ENCODE measurements around the gene KIF21A. TPM values are rescaled to one million over a fixed set of nuclear protein-coding genes. Genes with fewer than 3 reads are reported as not detected.

KIF21A gene
- total and polyA plus RNA-seq, 2 donors (not counting 1 experiment from before 2014, with no cell fraction given) = 2.5 to 5.9 TPM

DNA sequence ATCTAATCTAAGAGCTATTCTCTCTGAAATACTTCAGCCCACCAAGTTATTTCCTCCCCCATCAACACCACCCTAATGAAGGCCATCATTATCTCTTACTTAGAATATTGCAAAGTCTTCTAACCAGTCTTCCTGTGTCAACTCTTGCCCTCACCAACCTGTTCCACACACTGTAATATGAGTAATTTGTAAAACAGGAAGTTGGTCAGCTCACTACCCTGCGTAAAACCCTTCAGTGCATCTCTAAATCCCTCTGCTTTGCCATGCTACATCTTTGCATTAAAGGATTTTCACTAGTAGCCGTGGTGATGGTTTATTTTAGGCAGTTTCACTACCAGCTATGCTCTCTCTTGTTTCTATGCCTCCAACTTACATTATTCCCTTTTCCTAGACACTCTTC, 70.0 kb downstream of the KIF21A start:
- H2AFZ ChIP-seq (ENCODE audit: low read length) = no peak overlapping the region
- no peaks in the 10 kb centered on the region for H3K9me3 ChIP-seq (ENCODE audit: control insufficient read depth, insufficient read depth, low read depth, low read length)
- no peak overlapping the region for H3K9ac ChIP-seq (ENCODE audit: insufficient read depth, low read length)
- H3K4me3 ChIP-seq (replicated peaks in 1 of 4; ENCODE audit: control extremely low read depth in 1 of 4, insufficient read depth in 1 of 4, low read depth in 3 of 4, low read length in 4 of 4) = no peak overlapping the region
- no peak overlapping the region for H3K27ac ChIP-seq (ENCODE audit: insufficient read depth, low read length)
- no peak for DNase-seq (ENCODE audit: low read depth in 2 of 2)
- no peaks in the 10 kb centered on the region for H3K79me2 ChIP-seq (ENCODE audit: control insufficient read depth, insufficient read depth, low read length)
- no peaks in the 10 kb centered on the region for H3K36me3 ChIP-seq (ENCODE audit: control insufficient read depth, insufficient read depth, low read length)
- H3K27me3 ChIP-seq (ENCODE audit: control insufficient read depth, insufficient read depth, low read length) = no peaks in the 10 kb centered on the region
- H3K4me2 ChIP-seq (ENCODE audit: extremely low read depth, insufficient read depth, low read length) = no peak overlapping the region
- TF ChIP-seq, protein P1, sequence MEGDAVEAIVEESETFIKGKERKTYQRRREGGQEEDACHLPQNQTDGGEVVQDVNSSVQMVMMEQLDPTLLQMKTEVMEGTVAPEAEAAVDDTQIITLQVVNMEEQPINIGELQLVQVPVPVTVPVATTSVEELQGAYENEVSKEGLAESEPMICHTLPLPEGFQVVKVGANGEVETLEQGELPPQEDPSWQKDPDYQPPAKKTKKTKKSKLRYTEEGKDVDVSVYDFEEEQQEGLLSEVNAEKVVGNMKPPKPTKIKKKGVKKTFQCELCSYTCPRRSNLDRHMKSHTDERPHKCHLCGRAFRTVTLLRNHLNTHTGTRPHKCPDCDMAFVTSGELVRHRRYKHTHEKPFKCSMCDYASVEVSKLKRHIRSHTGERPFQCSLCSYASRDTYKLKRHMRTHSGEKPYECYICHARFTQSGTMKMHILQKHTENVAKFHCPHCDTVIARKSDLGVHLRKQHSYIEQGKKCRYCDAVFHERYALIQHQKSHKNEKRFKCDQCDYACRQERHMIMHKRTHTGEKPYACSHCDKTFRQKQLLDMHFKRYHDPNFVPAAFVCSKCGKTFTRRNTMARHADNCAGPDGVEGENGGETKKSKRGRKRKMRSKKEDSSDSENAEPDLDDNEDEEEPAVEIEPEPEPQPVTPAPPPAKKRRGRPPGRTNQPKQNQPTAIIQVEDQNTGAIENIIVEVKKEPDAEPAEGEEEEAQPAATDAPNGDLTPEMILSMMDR (conservative IDR thresholded peaks at IDR 0.05 in 1 of 2, IDR thresholded peaks at IDR 0.05 in 1 of 2; ENCODE audit: low read depth in 1 of 2, low read length in 2 of 2) = no peak
- no peak for TF ChIP-seq EZH2 (IDR thresholded peaks at IDR 0.05; ENCODE audit: low read length, missing control alignments)
- H3K4me1 ChIP-seq (ENCODE audit: control insufficient read depth, extremely low read depth, insufficient read depth, low read length) = no peaks in the 10 kb centered on the region
- H4K20me1 ChIP-seq (ENCODE audit: control insufficient read depth, extremely low read depth, insufficient read depth, low read length) = no peaks in the 10 kb centered on the region

DNA sequence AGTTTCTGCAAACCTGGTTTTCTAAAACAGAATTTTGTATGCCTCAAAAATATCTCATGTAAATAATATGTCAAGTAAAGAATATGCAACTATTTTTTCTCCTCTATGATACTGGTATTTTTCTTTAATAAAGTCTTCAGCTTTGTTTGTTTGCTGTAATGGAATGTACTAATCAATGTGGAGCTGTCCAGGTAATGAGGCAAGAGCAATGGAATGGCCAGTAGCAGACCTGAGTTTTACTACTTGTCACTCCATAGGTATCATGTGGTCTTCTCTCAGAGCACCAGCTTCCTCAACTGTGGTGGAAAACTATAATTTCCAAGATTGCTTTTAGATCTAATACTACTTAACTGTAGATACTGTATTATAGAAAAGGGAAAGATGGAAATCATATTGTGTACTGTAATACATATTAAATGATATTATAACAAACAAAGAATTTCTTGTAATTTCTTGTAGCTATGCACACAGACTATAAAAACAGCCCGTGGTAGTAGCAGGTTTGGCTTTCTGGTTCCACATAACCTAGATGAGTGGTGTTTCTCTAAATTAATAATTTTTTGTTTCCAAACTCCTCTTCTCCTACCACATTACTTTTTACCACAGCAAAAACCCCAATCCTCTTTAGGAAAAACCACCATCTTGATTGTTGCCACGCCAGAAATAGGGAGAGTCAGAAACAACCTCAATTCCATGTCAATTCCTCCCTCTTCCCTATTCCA, 70.6 kb downstream of the KIF21A start:
- no peak overlapping the region for H3K9ac ChIP-seq (ENCODE audit: insufficient read depth, low read length)
- H3K36me3 ChIP-seq (ENCODE audit: control insufficient read depth, insufficient read depth, low read length) = no peaks in the 10 kb centered on the region
- no peaks in the 10 kb centered on the region for H4K20me1 ChIP-seq (ENCODE audit: control insufficient read depth, extremely low read depth, insufficient read depth, low read length)
- H2AFZ ChIP-seq (ENCODE audit: low read length) = no peak overlapping the region
- no peak for TF ChIP-seq EZH2 (IDR thresholded peaks at IDR 0.05; ENCODE audit: low read length, missing control alignments)
- TF ChIP-seq, protein P1 (conservative IDR thresholded peaks at IDR 0.05 in 1 of 2, IDR thresholded peaks at IDR 0.05 in 1 of 2; ENCODE audit: low read depth in 1 of 2, low read length in 2 of 2) = no peak
- H3K4me1 ChIP-seq (ENCODE audit: control insufficient read depth, extremely low read depth, insufficient read depth, low read length) = no peaks in the 10 kb centered on the region
- no peaks in the 10 kb centered on the region for H3K9me3 ChIP-seq (ENCODE audit: control insufficient read depth, insufficient read depth, low read depth, low read length)
- no peak overlapping the region for H3K4me3 ChIP-seq (replicated peaks in 1 of 4; ENCODE audit: control extremely low read depth in 1 of 4, insufficient read depth in 1 of 4, low read depth in 3 of 4, low read length in 4 of 4)
- H3K27ac ChIP-seq (ENCODE audit: insufficient read depth, low read length) = no peak overlapping the region
- H3K27me3 ChIP-seq (ENCODE audit: control insufficient read depth, insufficient read depth, low read length) = no peaks in the 10 kb centered on the region
- no peaks in the 10 kb centered on the region for H3K79me2 ChIP-seq (ENCODE audit: control insufficient read depth, insufficient read depth, low read length)
- DNase-seq (ENCODE audit: low read depth in 2 of 2) = no peak
- no peak overlapping the region for H3K4me2 ChIP-seq (ENCODE audit: extremely low read depth, insufficient read depth, low read length)

DNA sequence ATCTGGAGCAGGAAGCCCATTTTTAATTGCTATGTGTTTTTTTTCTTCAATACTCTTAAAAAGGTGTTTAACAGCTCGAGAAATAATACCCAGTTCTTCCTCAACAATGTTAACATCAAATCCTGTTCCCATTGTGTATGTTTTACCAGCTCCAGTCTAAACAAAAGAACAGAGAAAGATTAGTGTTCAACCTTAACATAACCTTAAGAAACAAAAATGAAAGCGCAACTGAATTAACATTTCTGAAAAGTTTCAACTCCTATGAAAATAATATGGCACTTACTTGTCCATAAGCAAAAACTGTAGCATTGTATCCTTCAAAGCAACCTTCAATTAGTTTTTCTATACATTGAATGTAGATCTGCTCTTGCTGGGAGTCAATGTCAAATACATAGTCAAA, 73.2 kb downstream of the KIF21A start:
- Histone ChIP-seq H3K4me2 (ENCODE audit: extremely low read depth, insufficient read depth, low read length) (no peak overlapping the region), H3K27me3 (ENCODE audit: control insufficient read depth, insufficient read depth, low read length) (no peaks in the 10 kb centered on the region), H3K9ac (ENCODE audit: insufficient read depth, low read length) (no peak overlapping the region), H3K4me3 (replicated peaks in 1 of 4; ENCODE audit: control extremely low read depth in 1 of 4, insufficient read depth in 1 of 4, low read depth in 3 of 4, low read length in 4 of 4) (no peak overlapping the region), H3K4me1 (ENCODE audit: control insufficient read depth, extremely low read depth, insufficient read depth, low read length) (no peaks in the 10 kb centered on the region), H3K27ac (ENCODE audit: insufficient read depth, low read length) (no peak overlapping the region), H4K20me1 (ENCODE audit: control insufficient read depth, extremely low read depth, insufficient read depth, low read length) (no peaks in the 10 kb centered on the region), H3K9me3 (ENCODE audit: control insufficient read depth, insufficient read depth, low read depth, low read length) (no peaks in the 10 kb centered on the region), H3K79me2 (ENCODE audit: control insufficient read depth, insufficient read depth, low read length) (no peaks in the 10 kb centered on the region), H2AFZ (ENCODE audit: low read length) (no peak overlapping the region), H3K36me3 (ENCODE audit: control insufficient read depth, insufficient read depth, low read length) (no peaks in the 10 kb centered on the region)
- no peak for DNase-seq (ENCODE audit: low read depth in 2 of 2)
- TF ChIP-seq, protein P1 (conservative IDR thresholded peaks at IDR 0.05 in 1 of 2, IDR thresholded peaks at IDR 0.05 in 1 of 2; ENCODE audit: low read depth in 1 of 2, low read length in 2 of 2) = no peak
- no peak for TF ChIP-seq EZH2 (IDR thresholded peaks at IDR 0.05; ENCODE audit: low read length, missing control alignments)
